ENCODE data around the gene PTPRT. TPM values are rescaled to one million over a fixed set of nuclear protein-coding genes. Genes with fewer than 3 reads are reported as not detected.

The PTPRT gene
- total RNA-seq, 6 experiments from 2014 or later, result not detected

DNA sequence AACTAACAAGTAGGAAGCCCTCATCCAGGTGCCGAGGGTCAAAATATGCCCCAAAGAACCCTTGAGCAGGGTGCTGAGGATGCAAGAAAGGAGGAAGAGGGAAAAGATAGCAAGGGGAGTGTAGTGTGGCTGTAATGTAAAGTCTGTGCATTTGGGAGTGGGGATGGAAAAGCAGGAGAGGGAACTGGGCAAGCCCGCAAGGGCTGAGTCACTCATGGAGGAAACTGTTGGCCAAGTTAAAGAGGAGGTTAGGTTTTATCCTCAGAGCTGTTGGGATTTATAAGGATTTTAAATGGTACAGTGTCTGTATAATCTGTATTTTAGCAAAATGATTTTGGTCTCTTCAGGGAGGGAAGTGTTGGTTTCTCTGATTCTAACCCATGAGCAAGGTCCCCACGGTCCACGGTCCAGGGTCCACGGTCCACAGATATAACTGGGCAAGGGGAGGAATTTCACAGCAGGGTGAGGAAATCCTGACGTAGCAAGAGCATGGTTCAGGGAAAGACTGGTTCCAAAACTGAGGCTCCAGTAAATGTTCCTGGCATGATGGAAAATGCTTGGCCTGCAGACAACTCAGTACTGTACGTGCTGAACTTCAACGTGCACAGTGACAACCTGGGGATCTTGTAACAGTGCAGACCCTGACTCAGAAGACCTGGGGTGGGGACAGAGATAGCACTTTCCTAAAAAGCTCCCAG, 759.8 kb downstream of the PTPRT start:
- no peak for TF ChIP-seq CTCF (IDR thresholded peaks at IDR 0.05)

GRCh38 chr20:42419814-42420532, 769.7 kb downstream of the PTPRT start:
- no peak overlapping the region for H3K4me3 Mint-ChIP-seq
- no peak for DNase-seq
- H3K4me1 Mint-ChIP-seq (ENCODE audit: low read depth), result no peaks in the 10 kb centered on the region
- H3K9me3 Mint-ChIP-seq, result peaks cover 51% of the 10 kb centered on the region
- no peak for TF ChIP-seq CTCF (IDR thresholded peaks at IDR 0.05)
- H3K27me3 Mint-ChIP-seq (ENCODE audit: insufficient read depth), result no peaks in the 10 kb centered on the region
- H3K36me3 Mint-ChIP-seq (ENCODE audit: low read depth), result no peaks in the 10 kb centered on the region; the same call in 1 of the 2 replicates
- no peak overlapping the region for H3K27ac Mint-ChIP-seq

More for the DNA sequence above, 759.8 kb downstream of the PTPRT start:
- Mint-ChIP-seq H3K36me3 (ENCODE audit: low read depth) (peaks cover 11% of the 10 kb centered on the region; the same call in 1 of the 2 replicates), H3K9me3 (peaks cover 77% of the 10 kb centered on the region), H3K4me1 (ENCODE audit: low read depth) (no peaks in the 10 kb centered on the region), H3K27me3 (ENCODE audit: insufficient read depth) (no peaks in the 10 kb centered on the region), H3K27ac (no peak overlapping the region), H3K4me3 (no peak overlapping the region)
- no peak for DNase-seq

DNA sequence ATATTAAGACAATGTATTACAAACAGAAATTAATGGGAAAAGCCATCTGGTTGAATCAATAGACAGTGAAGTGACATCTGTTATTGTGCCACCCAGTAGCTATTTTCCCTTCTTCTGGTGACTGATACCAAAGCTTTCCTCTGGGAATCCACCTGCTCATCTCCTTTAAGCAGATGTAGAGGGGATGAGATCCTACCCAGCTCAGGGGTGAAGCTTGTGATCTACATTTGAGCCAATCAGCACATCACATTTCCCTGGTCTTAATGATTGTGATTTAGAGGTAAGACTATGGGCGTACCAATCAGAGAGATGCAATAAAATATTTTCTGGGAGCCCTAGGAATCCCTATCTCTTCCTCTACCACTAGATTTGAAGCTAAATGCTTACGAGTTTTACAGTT, 782.9 kb downstream of the PTPRT start:
- Mint-ChIP-seq H3K36me3 (ENCODE audit: low read depth) (no peaks in the 10 kb centered on the region), H3K27me3 (ENCODE audit: insufficient read depth) (no peaks in the 10 kb centered on the region), H3K9me3 (peaks cover 40% of the 10 kb centered on the region), H3K27ac (no peak overlapping the region), H3K4me3 (no peak overlapping the region), H3K4me1 (ENCODE audit: low read depth) (no peaks in the 10 kb centered on the region)
- no peak for DNase-seq
- no peak for TF ChIP-seq CTCF (IDR thresholded peaks at IDR 0.05)

GRCh38 chr20:42402455-42402854, 787.3 kb downstream of the PTPRT start:
- H3K36me3 Mint-ChIP-seq (ENCODE audit: low read depth), result peaks cover 5% of the 10 kb centered on the region; the same call in 1 of the 2 replicates
- DNase-seq, result no peak
- H3K9me3 Mint-ChIP-seq, result peaks cover 33% of the 10 kb centered on the region
- H3K4me1 Mint-ChIP-seq (ENCODE audit: low read depth), result no peaks in the 10 kb centered on the region
- H3K4me3 Mint-ChIP-seq, result no peak overlapping the region
- no peaks in the 10 kb centered on the region for H3K27me3 Mint-ChIP-seq (ENCODE audit: insufficient read depth)
- TF ChIP-seq CTCF (IDR thresholded peaks at IDR 0.05), result no peak
- no peak overlapping the region for H3K27ac Mint-ChIP-seq

DNA sequence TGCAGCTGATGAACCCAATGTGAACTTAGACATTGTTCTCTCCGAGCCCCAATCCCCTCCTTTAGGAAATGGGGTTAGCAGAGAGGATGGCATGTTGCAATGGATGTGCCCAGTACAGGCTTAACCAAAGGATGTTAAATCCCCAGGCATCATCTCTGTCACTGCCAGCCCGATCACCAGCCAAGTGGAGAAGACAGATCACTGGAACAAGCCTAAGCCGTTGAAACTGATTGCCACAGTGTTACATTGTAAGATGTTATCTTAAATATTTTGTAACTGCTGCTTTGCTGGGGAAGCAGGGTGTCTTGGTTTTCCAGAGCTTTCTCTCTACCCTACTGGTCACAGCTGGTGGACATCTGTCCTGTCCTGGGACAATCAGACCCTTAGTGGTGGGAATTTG, 788.1 kb downstream of the PTPRT start:
- Mint-ChIP-seq H3K27ac (no peak overlapping the region), H3K4me3 (no peak overlapping the region), H3K27me3 (ENCODE audit: insufficient read depth) (no peaks in the 10 kb centered on the region), H3K36me3 (ENCODE audit: low read depth) (peaks cover 5% of the 10 kb centered on the region; the same call in 1 of the 2 replicates), H3K4me1 (ENCODE audit: low read depth) (no peaks in the 10 kb centered on the region), H3K9me3 (peaks cover 36% of the 10 kb centered on the region)
- TF ChIP-seq CTCF (IDR thresholded peaks at IDR 0.05), result no peak
- DNase-seq, result no peak
